ENCODE results near the gene PRKCH. TPM values are rescaled to one million over a fixed set of nuclear protein-coding genes. Genes with fewer than 3 reads are reported as not detected.

PRKCH gene
- total RNA-seq, 1 experiment from 2014 or later: 5.2 TPM

DNA sequence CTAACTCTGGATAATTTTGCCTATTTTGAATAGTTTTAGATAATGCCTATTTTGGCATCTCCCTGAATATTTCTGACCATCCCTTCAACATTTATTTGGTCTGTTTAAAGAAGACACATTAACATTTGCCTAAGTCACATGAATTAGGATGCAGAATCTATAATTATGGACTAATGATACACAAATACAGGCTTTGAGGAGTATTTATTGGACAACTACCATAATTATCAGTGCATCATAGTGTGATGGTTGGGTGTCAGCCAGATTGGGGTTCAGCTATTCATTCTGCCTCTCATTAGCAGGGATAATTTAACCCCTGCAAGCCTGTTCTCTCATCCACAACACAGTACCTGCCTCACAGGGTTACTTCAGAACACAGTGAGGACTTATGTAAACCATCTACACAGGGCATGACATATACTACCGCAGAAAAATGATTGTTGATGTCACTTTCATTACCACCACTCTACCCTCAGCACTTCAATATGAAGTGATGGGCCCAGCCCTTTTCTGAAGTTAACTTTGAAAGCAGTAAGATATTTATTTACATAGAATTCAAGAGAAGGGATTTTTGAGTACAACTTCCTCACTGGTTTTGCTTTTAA, 14.4 kb downstream of the PRKCH start:
- Histone ChIP-seq H2BK12ac (ENCODE audit: insufficient read length, low read depth, low read length) (no peak overlapping the region), H3K79me2 (ENCODE audit: insufficient read depth, low read length) (no peaks in the 10 kb centered on the region), H3K27me3 (ENCODE audit: insufficient read depth, low read length) (no peaks in the 10 kb centered on the region), H3K79me1 (ENCODE audit: insufficient read depth, low read depth, low read length, poor library complexity, severe bottlenecking) (no peaks in the 10 kb centered on the region), H2AK5ac (ENCODE audit: insufficient read length, low read length) (no peak overlapping the region), H3K27ac (ENCODE audit: insufficient read length, low read depth, low read length) (no peak overlapping the region), H2BK120ac (ENCODE audit: low read depth, low read length, poor library complexity, severe bottlenecking) (no peak overlapping the region), H3K9me3 (ENCODE audit: control insufficient read depth, low read depth, low read length) (no peaks in the 10 kb centered on the region), H2BK20ac (ENCODE audit: low read depth, low read length, poor library complexity, severe bottlenecking) (no peak overlapping the region), H2AFZ (ENCODE audit: low read length) (no peak overlapping the region), H3K18ac (ENCODE audit: insufficient read length, low read depth, low read length) (no peak overlapping the region), H4K20me1 (ENCODE audit: control insufficient read depth, insufficient read depth, insufficient read length) (no peaks in the 10 kb centered on the region), H4K8ac (replicated peaks; ENCODE audit: insufficient read length, low read depth, low read length) (no peak overlapping the region), H3K9ac (ENCODE audit: extremely low read depth, insufficient read length, low read length) (no peak overlapping the region), H2BK15ac (ENCODE audit: low read depth, low read length) (no peak overlapping the region), H2BK5ac (ENCODE audit: insufficient read length, low read length) (no peak overlapping the region), H3K4me1 (ENCODE audit: insufficient read depth, low read length) (no peaks in the 10 kb centered on the region), H3K56ac (ENCODE audit: insufficient read length, low read depth, low read length) (no peak overlapping the region), H3K23ac (ENCODE audit: insufficient read length, low read depth, low read length) (no peak overlapping the region), H3T11ph (ENCODE audit: low read length) (no peak overlapping the region), H3K14ac (ENCODE audit: insufficient read depth, low read length) (no peak overlapping the region), H4K91ac (ENCODE audit: insufficient read length, low read depth, low read length) (no peak overlapping the region), H3K4ac (ENCODE audit: low read depth, low read length) (no peak overlapping the region), H4K5ac (ENCODE audit: insufficient read length, low read depth, low read length) (no peak overlapping the region), H3K4me2 (ENCODE audit: insufficient read depth, insufficient read length, low read length) (no peak overlapping the region), H3K23me2 (ENCODE audit: insufficient read length, low read depth, low read length, poor library complexity, severe bottlenecking) (no peaks in the 10 kb centered on the region)
- peaks cover 12 to 14% of the 10 kb centered on the region in 2 experiments for H3K4me1 Mint-ChIP-seq
- no peak for DNase-seq
- H3K27me3 Mint-ChIP-seq (ENCODE audit: low read depth): no peaks in the 10 kb centered on the region
- no peak overlapping the region for H3K27ac Mint-ChIP-seq
- H3K4me3 Mint-ChIP-seq: no peak overlapping the region
- no peaks in the 10 kb centered on the region for H3K36me3 Mint-ChIP-seq (ENCODE audit: insufficient read depth in 1 of 3, low read depth in 3 of 3)
- TF ChIP-seq, protein P1, sequence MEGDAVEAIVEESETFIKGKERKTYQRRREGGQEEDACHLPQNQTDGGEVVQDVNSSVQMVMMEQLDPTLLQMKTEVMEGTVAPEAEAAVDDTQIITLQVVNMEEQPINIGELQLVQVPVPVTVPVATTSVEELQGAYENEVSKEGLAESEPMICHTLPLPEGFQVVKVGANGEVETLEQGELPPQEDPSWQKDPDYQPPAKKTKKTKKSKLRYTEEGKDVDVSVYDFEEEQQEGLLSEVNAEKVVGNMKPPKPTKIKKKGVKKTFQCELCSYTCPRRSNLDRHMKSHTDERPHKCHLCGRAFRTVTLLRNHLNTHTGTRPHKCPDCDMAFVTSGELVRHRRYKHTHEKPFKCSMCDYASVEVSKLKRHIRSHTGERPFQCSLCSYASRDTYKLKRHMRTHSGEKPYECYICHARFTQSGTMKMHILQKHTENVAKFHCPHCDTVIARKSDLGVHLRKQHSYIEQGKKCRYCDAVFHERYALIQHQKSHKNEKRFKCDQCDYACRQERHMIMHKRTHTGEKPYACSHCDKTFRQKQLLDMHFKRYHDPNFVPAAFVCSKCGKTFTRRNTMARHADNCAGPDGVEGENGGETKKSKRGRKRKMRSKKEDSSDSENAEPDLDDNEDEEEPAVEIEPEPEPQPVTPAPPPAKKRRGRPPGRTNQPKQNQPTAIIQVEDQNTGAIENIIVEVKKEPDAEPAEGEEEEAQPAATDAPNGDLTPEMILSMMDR (conservative IDR thresholded peaks at IDR 0.05): no peak
- no peaks in the 10 kb centered on the region for H3K9me3 Mint-ChIP-seq
- WGBS (ENCODE audit: extremely low coverage, insufficient read length, low lambda C conversion rate): no CpG with 5 or more reads among the region's 1 CpG
